Erythroblast (primary cell): ENCODE data around the gene ANAPC15.
"Not testable (repeated sequence)": the region's sequence is repeated elsewhere in the genome, so short reads cannot be mapped to it uniquely, and the experiment has no call there.

Experiments
- DNase-seq, 2 experiments: peaks; one replicate each; lab custom pipeline; 2025; lab: John Stamatoyannopoulos, UW
- GATA1 ChIP-seq: IDR thresholded peaks from 2 replicates; pipeline ENCODE4 v1.6.1; 2011; ENCODE audit warnings: low read depth, mild to moderate bottlenecking, control low read depth, low read length, moderate library complexity
- POLR2A ChIP-seq: IDR thresholded peaks from 2 replicates; pipeline ENCODE4 v1.6.1; 2011; ENCODE audit warnings: mild to moderate bottlenecking, low read length

Gene ANAPC15

GRCh38 chr11:72112143-72112977 lies at the start of gene ANAPC15:
ANAPC15 (minus strand) TSS chr11:72112695; CDS start chr11:72111276, 1,419 bp downstream.
- TF ChIP-seq POLR2A = peak; percentile 95
- no peak for TF ChIP-seq GATA1
- peak; percentile 98 to 100 for DNase-seq

- TF ChIP-seq GATA1 (no peak), POLR2A (no peak)
These were observed 47.8 kb upstream of the ANAPC15 start for GRCh38 chr11:72160319-72160718.

GRCh38 chr11:72157131-72157530 lies 44.6 kb upstream of the ANAPC15 start:
- no peak for TF ChIP-seq GATA1
- peak; percentile 22 for TF ChIP-seq POLR2A
- peak; percentile 38 to 54 for DNase-seq

More at GRCh38 chr11:72160319-72160718, 47.8 kb upstream of the ANAPC15 start:
- DNase-seq = no peak

GRCh38 chr11:72155751-72156150 lies 43.3 kb upstream of the ANAPC15 start:
- TF ChIP-seq POLR2A (no peak), GATA1 (no peak)
- DNase-seq = no peak

DNA sequence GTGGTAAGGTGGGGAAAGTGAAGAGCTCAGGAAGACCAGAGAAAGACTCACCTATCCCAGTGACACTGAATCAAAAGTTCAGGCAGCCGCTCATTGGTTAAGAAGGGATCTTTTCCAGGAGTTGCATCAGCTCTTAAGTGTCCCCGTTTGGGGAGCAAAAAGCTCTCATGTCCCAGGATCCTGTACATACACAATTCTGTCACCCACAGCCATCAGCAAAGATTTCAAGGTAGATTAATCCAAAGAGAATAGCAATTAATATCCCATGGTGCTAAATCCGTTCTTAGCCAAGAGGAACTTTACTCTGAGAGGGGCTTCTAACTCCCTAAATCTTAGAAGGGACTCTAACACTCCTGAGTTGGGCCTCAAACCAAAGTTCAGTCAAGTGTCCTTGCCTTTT lies 42.3 kb upstream of the ANAPC15 start:
- TF ChIP-seq GATA1 (no peak), POLR2A (no peak)
- DNase-seq = no peak

DNA sequence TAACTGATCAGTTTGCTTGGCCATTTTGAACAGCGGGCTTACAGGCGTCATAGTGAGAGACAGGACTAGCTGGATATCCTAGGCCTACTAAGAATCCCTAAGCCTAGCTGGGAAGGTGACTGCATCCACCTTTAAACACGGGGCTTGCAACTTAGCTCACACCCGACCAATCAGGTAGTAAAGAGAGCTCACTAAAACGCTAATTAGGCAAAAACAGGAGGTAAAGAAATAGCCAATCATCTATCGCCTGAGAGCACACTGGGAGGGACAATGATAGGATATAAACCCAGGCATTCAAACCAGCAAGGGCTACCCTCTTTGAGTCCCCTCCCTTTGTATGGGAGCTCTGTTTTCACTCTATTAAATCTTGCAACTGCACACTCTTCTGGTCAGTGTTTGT lies 41.4 kb upstream of the ANAPC15 start:
- DNase-seq = not testable (repeated sequence)

DNA sequence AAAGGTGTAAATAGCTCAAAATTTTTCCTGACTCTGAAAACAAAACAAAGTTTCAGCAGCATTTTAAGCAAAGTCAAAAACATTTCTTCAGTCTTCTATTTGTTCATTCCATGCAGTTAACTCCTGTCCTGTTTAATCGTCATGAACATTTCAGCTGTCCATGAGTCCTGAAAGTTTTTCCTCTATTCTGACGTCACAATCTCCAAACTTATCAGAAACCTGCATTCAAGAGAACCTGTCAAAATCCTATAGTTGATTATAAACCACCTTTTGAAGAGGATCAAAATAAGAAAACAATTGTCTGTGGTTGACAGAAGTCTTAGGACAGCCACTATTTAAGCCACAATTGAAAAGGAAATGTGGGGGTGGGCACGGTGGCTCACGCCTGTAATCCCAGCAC lies 38.4 kb upstream of the ANAPC15 start:
- no peak for DNase-seq
- no peak for TF ChIP-seq GATA1
- TF ChIP-seq POLR2A = no peak

DNA sequence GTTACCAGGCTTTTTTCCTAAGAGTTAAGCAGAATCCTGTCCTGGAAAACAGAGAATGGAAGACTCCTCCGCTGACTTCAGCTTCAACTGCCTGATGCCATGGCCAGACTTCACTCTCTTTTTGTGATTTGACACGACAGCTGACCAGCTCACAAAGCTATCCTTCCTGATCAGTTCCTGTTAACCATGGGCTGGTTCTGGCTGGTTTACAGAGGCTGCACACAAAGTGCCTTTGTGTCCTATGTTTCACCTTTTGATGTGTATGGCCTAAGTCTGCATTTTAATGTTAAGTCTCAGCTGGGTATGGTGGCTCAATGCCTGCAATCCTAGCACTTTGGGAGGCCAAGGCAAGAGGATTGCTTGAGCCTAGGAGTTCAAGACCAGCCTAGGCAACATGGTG lies 34.1 kb upstream of the ANAPC15 start:
- no peak for DNase-seq
- TF ChIP-seq POLR2A (no peak), GATA1 (no peak)

DNA sequence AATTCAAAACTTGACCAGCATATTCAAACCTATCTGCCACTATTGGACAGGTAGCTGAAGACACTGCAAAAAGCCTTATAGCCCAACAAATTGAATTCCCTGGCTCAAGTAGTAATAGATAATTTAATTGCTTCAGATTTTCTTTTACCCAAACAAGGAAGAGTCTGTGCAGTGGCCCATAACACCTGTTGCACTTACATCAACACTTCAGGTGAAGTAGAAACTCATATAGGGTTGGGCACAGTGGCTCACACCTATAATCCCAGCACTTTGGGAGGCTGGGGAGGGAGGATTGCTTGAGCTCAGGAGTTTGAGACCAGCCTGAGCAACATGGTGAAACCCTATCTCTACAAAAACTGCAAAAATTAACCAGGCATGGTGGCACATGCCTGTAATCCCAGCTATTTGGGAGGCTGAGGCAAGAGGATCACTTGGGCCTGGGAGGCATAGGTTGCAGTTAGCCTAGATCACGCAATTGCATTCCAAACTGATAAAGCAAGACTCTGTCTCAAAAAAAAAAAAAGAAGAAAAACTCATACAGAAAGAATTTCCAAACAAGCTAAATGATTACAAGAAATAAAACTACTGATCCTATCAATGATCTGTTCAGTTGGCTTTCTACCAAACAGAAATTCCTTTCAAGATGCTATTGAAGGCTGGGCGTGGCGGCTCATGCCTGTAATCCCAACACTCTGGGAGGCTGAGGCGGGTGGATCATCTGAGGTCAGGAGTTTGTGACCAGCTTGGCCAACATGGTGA lies 32.5 kb upstream of the ANAPC15 start:
- TF ChIP-seq GATA1 (no peak), POLR2A (no peak)
- no peak for DNase-seq

DNA sequence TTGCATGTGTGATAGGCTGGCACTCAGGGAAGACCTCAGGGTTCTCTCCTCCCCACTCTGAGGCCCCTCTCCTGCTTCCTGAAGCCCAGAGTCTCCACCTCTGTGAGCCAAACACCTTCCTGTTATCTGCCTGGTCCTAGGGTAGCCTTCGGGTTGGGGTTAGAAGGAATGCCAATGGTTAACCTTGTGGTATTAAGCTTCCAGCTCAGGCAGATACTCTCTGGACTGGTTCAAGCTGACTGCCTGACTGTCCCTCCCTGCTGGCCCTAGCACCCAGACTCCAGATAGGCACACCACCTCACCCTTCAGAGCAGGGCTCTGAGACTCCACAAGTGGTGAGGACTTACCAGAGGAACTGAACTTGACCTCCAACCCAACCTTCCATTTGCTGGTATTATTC lies 30.0 kb upstream of the ANAPC15 start:
- not testable (repeated sequence) for DNase-seq

DNA sequence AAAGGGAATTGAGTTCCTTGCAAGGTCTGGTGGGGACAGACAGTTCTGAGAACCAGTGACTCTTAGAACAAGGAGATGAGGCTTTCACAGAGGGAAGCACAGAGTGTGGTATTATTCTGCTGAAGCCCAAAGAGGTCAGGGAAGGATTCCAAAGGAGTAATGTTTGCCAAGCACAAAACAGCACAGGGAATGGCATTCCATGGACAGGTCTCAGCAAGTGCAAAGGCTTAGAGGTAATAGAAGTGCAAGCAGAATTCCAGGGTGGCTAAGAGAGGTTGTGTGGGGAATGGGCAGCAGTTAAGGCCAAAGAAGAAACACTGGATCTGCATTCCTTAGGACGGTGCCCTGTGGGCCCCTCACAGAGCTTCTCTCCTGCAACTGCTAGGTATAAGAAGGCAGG lies 29.6 kb upstream of the ANAPC15 start:
- not testable (repeated sequence) for DNase-seq

GRCh38 chr11:72141066-72141465 lies 28.6 kb upstream of the ANAPC15 start:
- DNase-seq = no peak
- TF ChIP-seq GATA1 (no peak), POLR2A (no peak)

- TF ChIP-seq POLR2A (no peak), GATA1 (no peak)
- DNase-seq = no peak
These were observed 28.2 kb upstream of the ANAPC15 start for GRCh38 chr11:72140661-72141060.

GRCh38 chr11:72139500-72139899 lies 27.0 kb upstream of the ANAPC15 start:
- TF ChIP-seq GATA1 (no peak), POLR2A (no peak)

More at GRCh38 chr11:72139500-72139899, 27.0 kb upstream of the ANAPC15 start:
- no peak for DNase-seq
